GM20431 (cell line): ENCODE data around the gene NEDD8.

Source experiments
- in situ Hi-C: fragments of 300-500 bp; cut with MseI, MboI; formaldehyde crosslinking; loops from one replicate; pipeline ENCODE4 v1.15.0; 2020; ENCODE audit warnings: low sequenced_read_pairs; ENCODE audit not compliant: unreplicated experiment

Gene NEDD8

DNA sequence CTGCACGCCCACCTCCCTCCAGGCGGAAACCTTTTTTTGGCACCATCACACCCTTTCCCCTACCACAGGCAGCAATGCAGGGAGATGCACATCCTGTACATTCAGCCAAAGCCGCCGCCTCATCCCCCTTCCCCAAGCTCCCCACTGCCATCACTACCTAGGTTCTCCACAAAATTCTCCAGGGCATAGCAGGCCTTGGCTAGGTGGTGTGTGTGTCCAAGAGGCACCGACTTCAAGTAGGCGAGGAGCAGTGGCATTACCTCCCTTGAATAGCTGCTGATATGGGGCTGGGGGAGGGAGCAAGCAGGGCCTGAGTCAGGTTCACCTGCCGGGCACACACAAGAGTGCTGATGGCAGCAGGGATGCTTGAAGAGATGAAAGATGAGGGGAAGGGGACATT, 47.1 kb downstream of the NEDD8 start:
- in situ Hi-C loops, result no loop called here

DNA sequence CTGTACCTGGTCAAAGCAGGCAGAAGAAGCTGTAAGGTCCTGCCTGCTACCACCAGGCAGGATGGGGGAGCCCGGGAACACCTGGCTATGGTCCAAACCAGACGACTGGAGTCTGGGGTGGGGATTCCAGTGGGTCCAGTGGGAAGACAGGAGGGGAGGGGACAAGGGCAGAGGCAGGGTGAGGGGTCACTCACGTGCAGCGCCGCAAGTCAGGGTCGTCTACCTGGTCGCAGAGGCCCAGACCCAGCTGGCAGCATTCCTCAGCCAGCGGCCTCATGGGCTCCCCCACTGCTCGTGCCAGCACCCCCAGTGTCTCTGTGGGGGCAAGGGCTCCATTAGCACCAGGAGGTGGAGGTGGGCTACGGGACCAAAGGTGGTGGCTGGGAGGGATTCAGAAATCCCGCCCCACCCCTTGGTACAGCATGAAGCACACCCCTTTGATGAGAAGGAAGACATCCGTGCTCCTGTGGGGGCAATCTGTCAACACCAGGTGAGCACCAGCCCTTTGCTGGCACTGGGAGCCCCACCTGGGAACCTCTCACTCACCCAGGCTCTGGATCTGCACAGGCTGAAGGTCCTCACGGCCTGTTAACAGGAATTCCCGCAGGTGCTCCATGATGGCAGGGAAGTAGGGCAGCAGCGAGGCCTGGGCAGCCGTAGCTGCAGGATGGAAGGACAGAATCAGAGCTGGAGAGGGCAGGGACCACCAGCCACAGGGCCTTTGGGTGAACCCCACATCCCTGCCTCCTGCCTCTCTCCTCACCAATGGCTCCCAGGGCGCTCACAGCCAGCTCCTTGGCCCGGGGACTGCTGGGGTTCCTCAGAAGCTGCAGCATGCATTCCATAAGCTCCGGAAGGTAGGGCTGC, 47.8 kb downstream of the NEDD8 start:
- in situ Hi-C loops, result no loop called here

- in situ Hi-C loops, result no loop called here
Observed at GRCh38 chr14:24183014-24183481, 49.1 kb downstream of the NEDD8 start.

- in situ Hi-C loops, result no loop called here
Observed at GRCh38 chr14:24182110-24182882, 49.9 kb downstream of the NEDD8 start.

GRCh38 chr14:24181371-24182077, 50.6 kb downstream of the NEDD8 start:
- in situ Hi-C loops, result no loop called here

DNA sequence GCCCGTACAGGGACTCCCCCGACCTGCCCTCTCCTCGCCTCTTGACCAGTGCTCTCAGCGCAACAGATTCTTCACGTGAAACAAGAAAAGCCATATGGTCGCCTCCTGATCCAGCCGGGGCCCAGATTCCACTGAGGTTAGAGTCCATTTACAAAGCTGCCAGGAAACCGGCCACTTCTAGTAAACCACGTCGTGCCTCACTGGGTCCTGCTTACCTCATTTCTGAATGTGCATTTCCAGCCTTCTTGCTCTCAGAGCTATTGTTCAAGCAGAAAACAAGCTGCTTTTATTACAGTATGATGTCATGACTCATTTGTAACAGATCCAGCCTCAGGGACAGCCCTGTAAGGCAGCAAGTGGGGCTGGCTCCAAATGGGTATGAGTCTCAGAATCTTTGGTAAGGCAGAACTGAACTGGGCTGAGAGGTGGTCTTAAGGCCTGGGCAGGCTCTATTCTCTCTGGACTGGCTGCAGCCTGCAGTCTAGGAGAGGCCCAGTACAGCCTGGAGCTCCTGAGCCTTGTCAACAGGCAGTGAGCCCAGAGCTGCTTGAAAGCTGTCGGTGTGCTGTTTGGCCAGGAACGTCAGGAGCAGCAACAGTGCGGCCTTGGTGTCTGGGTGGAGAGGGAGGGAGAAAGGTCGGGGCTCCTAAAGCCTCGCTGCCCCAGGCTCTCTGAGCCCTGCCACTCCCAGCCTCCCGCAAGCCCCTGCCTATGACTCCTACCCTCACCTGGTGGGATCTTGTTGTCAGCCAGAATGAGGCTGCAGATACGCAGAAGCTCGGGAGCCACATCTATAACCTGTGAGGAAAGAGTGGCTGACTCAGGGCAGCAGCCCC, 52.0 kb downstream of the NEDD8 start:
- in situ Hi-C loops, result no loop called here

- in situ Hi-C loops, result no loop called here
Observed at GRCh38 chr14:24179294-24179960, 52.7 kb downstream of the NEDD8 start.

- in situ Hi-C loops, result no loop called here
Observed at GRCh38 chr14:24178399-24179178, 53.6 kb downstream of the NEDD8 start.

DNA sequence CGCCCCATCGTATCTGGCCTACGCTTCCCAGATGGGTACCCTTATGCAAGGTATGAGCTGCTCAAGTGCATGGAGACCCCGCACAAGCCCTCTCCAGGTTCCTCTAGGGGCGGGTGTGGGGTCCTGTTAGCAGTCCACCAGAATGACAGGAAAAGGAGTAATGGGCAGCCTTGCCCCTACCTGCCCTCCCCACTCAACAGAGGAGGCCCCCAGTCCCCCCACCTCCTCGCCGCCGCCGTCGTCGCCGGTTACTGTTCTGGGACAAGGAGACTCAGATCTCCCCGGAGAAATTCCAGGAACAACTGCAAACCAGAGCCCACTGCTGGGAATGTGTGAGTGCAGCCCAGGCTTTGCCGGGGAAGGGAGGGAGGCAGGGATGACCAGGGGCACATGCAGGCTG, 54.3 kb downstream of the NEDD8 start:
- in situ Hi-C loops, result no loop called here

DNA sequence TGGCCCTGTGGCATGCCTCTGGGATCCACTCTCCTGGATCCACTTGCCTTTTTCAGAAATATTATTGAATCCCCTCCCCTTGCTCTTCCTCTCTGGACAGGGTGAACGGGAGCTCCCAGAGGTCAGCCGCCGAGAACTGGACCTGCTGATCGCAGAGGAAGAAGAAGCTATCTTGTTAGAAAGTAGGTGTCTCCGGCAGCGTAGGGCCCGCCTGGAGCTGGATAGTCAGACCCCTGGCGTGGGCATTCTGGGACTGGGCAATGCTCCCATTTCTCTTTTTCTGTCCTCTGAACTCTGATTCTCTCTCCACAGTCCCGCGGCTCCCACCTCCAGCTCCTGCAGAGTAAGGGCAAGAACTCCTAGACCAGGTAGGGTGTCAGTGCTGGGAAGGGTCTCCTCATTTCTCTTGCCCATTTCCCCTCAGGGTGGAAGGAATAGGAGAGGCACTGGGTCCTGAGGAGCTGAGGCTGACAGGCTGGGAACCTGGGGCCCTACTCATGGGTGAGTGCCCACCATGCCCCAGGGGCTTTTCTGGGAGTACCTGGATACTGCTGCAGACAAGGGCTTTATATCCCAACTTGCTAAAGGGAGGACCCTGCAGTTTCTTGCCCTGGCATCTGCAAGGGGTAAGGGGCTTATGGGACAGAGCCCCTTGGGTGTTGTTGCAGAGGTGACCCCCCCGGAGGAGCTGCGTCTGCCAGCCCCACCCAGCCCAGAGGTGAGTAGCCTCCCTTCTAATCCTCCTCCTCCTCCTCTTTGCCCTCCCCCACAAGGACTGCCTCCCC, 54.9 kb downstream of the NEDD8 start:
- in situ Hi-C loops, result no loop called here

- in situ Hi-C loops, result no loop called here
Observed at GRCh38 chr14:24176599-24176998, 55.6 kb downstream of the NEDD8 start.

- in situ Hi-C loops, result no loop called here
Observed at GRCh38 chr14:24172871-24173281, 59.3 kb downstream of the NEDD8 start.

DNA sequence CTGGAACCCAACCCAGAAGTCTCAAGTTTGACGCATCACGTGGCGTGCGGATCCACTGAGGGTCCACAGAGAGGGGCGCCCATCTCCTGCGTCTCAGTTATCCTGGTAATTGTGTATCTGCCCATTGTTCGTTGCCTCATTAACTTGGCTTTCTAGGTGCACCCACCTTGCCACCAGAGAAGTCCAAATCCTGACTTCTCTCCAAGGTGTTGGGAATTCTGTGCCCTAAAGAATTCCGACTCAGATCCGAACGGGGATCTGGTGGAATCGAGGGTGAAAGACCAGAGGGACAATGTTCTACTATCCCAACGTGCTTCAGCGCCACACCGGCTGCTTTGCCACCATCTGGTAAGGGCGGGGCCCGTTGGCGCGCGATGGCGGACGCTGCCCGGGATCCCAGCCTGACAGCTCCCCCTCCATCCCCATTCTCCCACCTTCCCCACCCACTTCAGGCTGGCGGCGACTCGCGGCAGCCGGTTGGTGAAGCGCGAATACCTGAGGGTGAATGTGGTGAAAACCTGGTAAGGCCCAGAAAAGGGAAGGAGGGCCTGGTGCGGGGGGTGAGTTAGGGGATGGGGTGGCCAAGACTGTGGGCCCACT, 59.8 kb downstream of the NEDD8 start:
- in situ Hi-C loops, result no loop called here

- in situ Hi-C loops, result no loop called here
Observed at GRCh38 chr14:24171422-24172260, 60.5 kb downstream of the NEDD8 start, which contains the start of gene REC8. REC8 (plus strand) TSS chr14:24172080; CDS start chr14:24172553, 473 bp downstream.

DNA sequence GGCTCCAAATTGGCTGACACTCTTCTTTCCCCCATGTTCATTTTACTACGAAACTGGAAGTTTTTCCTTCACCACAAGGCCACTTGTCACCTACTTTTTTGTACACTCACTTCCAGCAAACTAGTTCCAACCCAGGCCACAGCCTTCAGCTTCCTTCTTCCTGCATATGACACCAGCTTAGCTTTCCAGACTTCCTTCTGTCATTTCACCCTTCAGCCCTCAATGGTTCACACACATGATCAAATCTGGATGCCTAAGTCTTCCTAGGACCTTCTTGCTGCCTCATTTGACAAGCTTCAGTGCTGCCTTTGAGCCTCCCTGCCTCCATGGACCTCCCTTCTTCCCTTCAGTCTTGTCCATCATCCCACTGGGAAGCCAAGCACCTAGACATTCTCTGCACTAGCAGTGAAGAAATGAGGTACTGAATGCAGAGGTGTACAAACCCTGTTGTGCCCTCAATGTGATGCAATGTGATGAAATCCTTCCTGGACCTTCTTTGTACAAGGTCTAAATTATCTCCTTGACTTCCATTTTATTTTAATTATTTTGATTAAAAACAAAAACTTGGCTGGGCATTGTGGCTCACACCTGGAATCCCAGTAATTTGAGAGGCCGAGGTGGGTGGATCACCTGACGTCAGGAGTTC, 64.6 kb downstream of the NEDD8 start:
- in situ Hi-C loops, result no loop called here
